GM18519 (cell line): Measurements from ENCODE around the gene TYK2.
A peak's percentile ranks its signal among the peaks of the same experiment; 100 is the strongest.
"Not testable (repeated sequence)": the region's sequence is repeated elsewhere in the genome, so short reads cannot be mapped to it uniquely, and the experiment has no call there.

Experiments used
- ATAC-seq: cut with Tn5 transposase; IDR thresholded peaks from one replicate; pipeline ENCODE4 v1.9.1; 2021; ENCODE audit warnings: mild to moderate bottlenecking, moderate library complexity; ENCODE audit not compliant: unreplicated experiment, low FRiP score

The TYK2 gene

GRCh38 chr19:10336725-10337124 is 43.6 kb downstream of the TYK2 start:
- ATAC-seq = not testable (repeated sequence)

- ATAC-seq = no peak
Observed at GRCh38 chr19:10335352-10335985, 44.9 kb downstream of the TYK2 start.

- no peak for ATAC-seq
Observed at GRCh38 chr19:10334588-10335351, 45.6 kb downstream of the TYK2 start.

GRCh38 chr19:10333758-10334587 is 46.4 kb downstream of the TYK2 start:
- peak; percentile 13 for ATAC-seq

GRCh38 chr19:10332965-10333757 is 47.2 kb downstream of the TYK2 start, which contains the start of gene RAVER1:
TSS of gene RAVER1 (minus strand) at chr19:10333529. CDS start at chr19:10333507, 22 bp downstream.
- ATAC-seq = peak; percentile 67

GRCh38 chr19:10332158-10332964 is 48.0 kb downstream of the TYK2 start:
- ATAC-seq = no peak

- no peak for ATAC-seq
Observed at GRCh38 chr19:10329555-10329954, 50.8 kb downstream of the TYK2 start.

GRCh38 chr19:10328558-10329429 is 51.6 kb downstream of the TYK2 start:
- no peak for ATAC-seq

- no peak for ATAC-seq
Observed at GRCh38 chr19:10327793-10328192, 52.6 kb downstream of the TYK2 start.

- no peak for ATAC-seq
Observed at GRCh38 chr19:10325732-10326131, 54.6 kb downstream of the TYK2 start.

GRCh38 chr19:10321874-10322835 is 58.2 kb downstream of the TYK2 start:
- no peak for ATAC-seq

GRCh38 chr19:10321417-10321797 is 59.0 kb downstream of the TYK2 start:
- no peak for ATAC-seq

GRCh38 chr19:10320602-10321416 is 59.6 kb downstream of the TYK2 start:
- no peak for ATAC-seq

- no peak for ATAC-seq
Observed at GRCh38 chr19:10318807-10319682, 61.3 kb downstream of the TYK2 start.

- ATAC-seq = no peak
Observed at GRCh38 chr19:10317857-10318462, 62.4 kb downstream of the TYK2 start.
